K562 (cell line): Measurements from ENCODE around the gene RTL5. TPM values are rescaled to one million over a fixed set of nuclear protein-coding genes. Genes with fewer than 3 reads are reported as not detected.

Experiments
- ATAC-seq: fragments of 200-7000 bp; cut with Tn5 transposase; 3 replicates; pipeline ENCODE4 v1.9.1; 2020; ENCODE audit warnings: moderate library complexity
- BruUV-seq: library from RNA; stranded (reverse); fragments of 400-500 nt; replicated peaks from 2 replicates; lab custom pipeline; 2021; lab: Mats Ljungman, UMichigan
- CTCF ChIA-PET: fragments of 300-600 bp; formaldehyde crosslinking; extraction: SDS; loops from one replicate; lab custom pipeline; 2021; ENCODE audit warnings: low intra/inter-chr PET ratio; lab: Yijun Ruan, JAX
- POLR2A ChIA-PET: fragments of 300-600, 350-650 bp; sonication (Branson Sonifier 250); formaldehyde crosslinking; extraction: SDS; loops from one replicate; lab custom pipeline; 2021; ENCODE audit warnings: antibody characterized with exemption, inconsistent platforms; lab: Yijun Ruan, JAX
- DNase-seq, 4 experiments: peaks; one replicate each; pipeline versions ENCODE4 v3.0.0 to v3.0.0-alpha.2; 2011 to 2018; ENCODE audit warnings: low spot score in 3 of 4, mixed read lengths in 3 of 4; ENCODE audit errors: extremely low read depth in 1 of 4
- FAIRE-seq: peaks from 2 replicates; lab custom pipeline; 2011; peaks lifted over from hg19 to GRCh38; lab: Jason Lieb, UNC
- H2AFZ ChIP-seq: 2 replicates; pipeline ENCODE4 v1.6.0; 2011; ENCODE audit warnings: low read depth, low read length, control low read depth, inconsistent platforms
- H3K27ac ChIP-seq: fragments of 200-600 bp; 3 replicates; pipeline ENCODE4 v1.8.0; 2011; ENCODE audit warnings: low read depth, mild to moderate bottlenecking, control low read depth, inconsistent platforms, low read length, moderate library complexity, mixed read lengths; ENCODE audit errors: extremely low read depth
- H3K27me3 ChIP-seq, 2 experiments: fragments of 300-600 bp in 1 of 2; 2 replicates in 1 of 2; 3 replicates in 1 of 2; pipeline versions ENCODE4 v1.6.0 to v1.8.0; 2011; ENCODE audit warnings: inconsistent platforms in 2 of 2, low read length in 2 of 2, mild to moderate bottlenecking in 1 of 2, mixed read lengths in 1 of 2, moderate library complexity in 1 of 2; ENCODE audit not compliant: control insufficient read depth in 2 of 2, insufficient read depth in 2 of 2
- H3K36me3 ChIP-seq: fragments of 300-600 bp; 3 replicates; pipeline ENCODE4 v1.8.0; 2011; ENCODE audit warnings: mild to moderate bottlenecking, low read length, inconsistent platforms; ENCODE audit not compliant: control insufficient read depth, insufficient read depth
- H3K4me1 ChIP-seq, 2 experiments: fragments of 200-600 bp in 1 of 2; replicated peaks in 1 of 2; 2 replicates in 1 of 2; 3 replicates in 1 of 2; pipeline versions ENCODE4 v1.5.1 to v1.8.0; 2011; ENCODE audit warnings: inconsistent platforms in 2 of 2, low read length in 2 of 2, mild to moderate bottlenecking in 1 of 2, mixed read lengths in 1 of 2, moderate library complexity in 1 of 2; ENCODE audit not compliant: control insufficient read depth in 2 of 2, insufficient read depth in 2 of 2
- H3K4me2 ChIP-seq: 2 replicates; pipeline ENCODE4 v1.6.1; 2011; ENCODE audit warnings: low read length, control low read depth, inconsistent platforms, mixed read lengths; ENCODE audit not compliant: insufficient read depth
- H3K4me3 ChIP-seq: fragments of 200-600 bp; sonication (generic), shearing (Covaris generic); 2 replicates; pipeline ENCODE4 v1.5.1; 2016; ENCODE audit warnings: control low read depth, inconsistent platforms
- H3K79me2 ChIP-seq: fragments of 200-600 bp; 3 replicates; pipeline ENCODE4 v1.8.0; 2011; ENCODE audit warnings: low read length, inconsistent platforms; ENCODE audit not compliant: control insufficient read depth, insufficient read depth
- H3K9ac ChIP-seq, 2 experiments: 2 replicates each; pipeline versions ENCODE4 v1.6.0 to v1.6.1; 2011; ENCODE audit warnings: low read depth in 2 of 2, low read length in 2 of 2, control low read depth in 1 of 2, inconsistent platforms in 1 of 2, mild to moderate bottlenecking in 1 of 2, mixed read lengths in 1 of 2; ENCODE audit not compliant: insufficient read depth in 1 of 2
- H3K9me1 ChIP-seq: one replicate; pipeline ENCODE4 v1.6.0; 2011; ENCODE audit warnings: inconsistent platforms, mild to moderate bottlenecking, low read length, moderate library complexity; ENCODE audit not compliant: control insufficient read depth, insufficient read depth
- H3K9me3 ChIP-seq: replicated peaks from 2 replicates; pipeline ENCODE4 v1.5.1; 2011; ENCODE audit warnings: low read depth, low read length, inconsistent platforms; ENCODE audit not compliant: control insufficient read depth, insufficient read depth
- H4K20me1 ChIP-seq: replicated peaks from 2 replicates; pipeline ENCODE4 v1.6.1; 2011; ENCODE audit warnings: low read length, inconsistent platforms, mixed read lengths; ENCODE audit not compliant: control insufficient read depth, insufficient read depth
- CEBPZ ChIP-seq: fragments of 150-350 bp; IDR thresholded peaks from 2 replicates; pipeline ENCODE4 v1.6.1; 2014; ENCODE audit warnings: low read depth, mild to moderate bottlenecking, low read length, borderline replicate concordance
- CXXC5 ChIP-seq: fragments of 250-450 bp; sonication (Bioruptor Pico); IDR thresholded peaks from 2 replicates; pipeline ENCODE4 v1.8.0; 2022; ENCODE audit warnings: inconsistent platforms, mild to moderate bottlenecking, moderate library complexity
- DACH1 ChIP-seq: fragments of 450-650 bp; IDR thresholded peaks from 2 replicates; pipeline ENCODE4 v1.6.1; 2018; ENCODE audit not compliant: partially characterized antibody
- JUN ChIP-seq, 2 experiments: sonication (generic) in 1 of 2; formaldehyde crosslinking in 1 of 2; IDR thresholded peaks; 2 replicates each; pipeline versions ENCODE4 v1.6.1 to v1.8.0; 2012 to 2022; ENCODE audit warnings: borderline replicate concordance in 2 of 2, mild to moderate bottlenecking in 2 of 2, improper control_type of control experiment in 1 of 2, low read depth in 1 of 2, low read length in 1 of 2, missing genetic modification reagents in 1 of 2
- KDM1A ChIP-seq, 2 experiments: fragments of 450-650 bp; IDR thresholded peaks; 2 replicates each; pipeline ENCODE4 v1.6.1; 2016; ENCODE audit warnings: mild to moderate bottlenecking in 2 of 2
- KDM2B ChIP-seq: fragments of 250-450 bp; sonication (Bioruptor Pico); IDR thresholded peaks from 2 replicates; pipeline ENCODE4 v1.8.0; 2021; ENCODE audit warnings: mild to moderate bottlenecking, moderate library complexity
- NELFE ChIP-seq: IDR thresholded peaks from 2 replicates; pipeline ENCODE4 v1.6.1; 2011; ENCODE audit warnings: mild to moderate bottlenecking; ENCODE audit not compliant: insufficient read depth, insufficient read length
- RFX1 ChIP-seq: fragments of 450-650 bp; IDR thresholded peaks from 2 replicates; pipeline ENCODE4 v1.6.1; 2016; ENCODE audit warnings: mild to moderate bottlenecking, moderate library complexity
- ZNF212 ChIP-seq: fragments of 450-650 bp; formaldehyde crosslinking; IDR thresholded peaks from 2 replicates; pipeline ENCODE4 v1.4.0; 2020; ENCODE audit warnings: mild to moderate bottlenecking
- WGBS: fragments of 100-300 bp; shearing (Covaris generic); methylation state at CpG from one replicate; pipeline ENCODE4 v1.1.6; 2016; ENCODE audit warnings: low coverage, mixed read lengths; ENCODE audit not compliant: insufficient coverage; ENCODE audit errors: missing lambda C conversion rate; 5-methylcytosine and 5-hydroxymethylcytosine counted together
- in situ Hi-C: fragments of 300-500 bp; cut with MboI; formaldehyde crosslinking; loops from 4 replicates; pipeline ENCODE4 v1.15.0; 2018; ENCODE audit warnings: inconsistent platforms, mixed read lengths
- intact Hi-C: fragments of 100-400 bp; cut with micrococcal nuclease; formaldehyde crosslinking; loops from 2 replicates; pipeline ENCODE4 v1.14.2; 2022
- polyA plus RNA-seq, 8 experiments: library from polyadenylated mRNA; depleted of rRNA in 4 of 8; stranded (reverse) in 5 of 8; unstranded in 3 of 8; fragments of >200 nt; fragmentation: Nextera tagmentation in 2 of 8; fragmentation: Illumina TruSeq in 1 of 8; extraction: Ambion mirVana in 2 of 8; extraction: Trizol in 1 of 8; gene quantifications; 2 replicates each; pipeline versions ENCODE4 v1.2.1 to v1.2.3, GENCODE V29; 2011 to 2014; ENCODE audit warnings: inconsistent platforms in 1 of 8, missing spikeins in 1 of 8
- total RNA-seq, 7 experiments: library from RNA; depleted of rRNA in 6 of 7; stranded (reverse); fragments of >200 nt in 6 of 7; fragmentation: Illumina TruSeq in 2 of 7; extraction: Trizol in 2 of 7; gene quantifications; 2 replicates each; pipeline versions ENCODE4 v1.2.1 to v1.2.3, GENCODE V29; 2011 to 2021; ENCODE audit warnings: low replicate concordance in 1 of 7

RTL5 gene
- total and polyA plus RNA-seq, 9 of the 15 experiments (the other 6 are each of a cell fraction or from before 2014, with no cell fraction given) = 0.03 TPM; not detected in 8

DNA sequence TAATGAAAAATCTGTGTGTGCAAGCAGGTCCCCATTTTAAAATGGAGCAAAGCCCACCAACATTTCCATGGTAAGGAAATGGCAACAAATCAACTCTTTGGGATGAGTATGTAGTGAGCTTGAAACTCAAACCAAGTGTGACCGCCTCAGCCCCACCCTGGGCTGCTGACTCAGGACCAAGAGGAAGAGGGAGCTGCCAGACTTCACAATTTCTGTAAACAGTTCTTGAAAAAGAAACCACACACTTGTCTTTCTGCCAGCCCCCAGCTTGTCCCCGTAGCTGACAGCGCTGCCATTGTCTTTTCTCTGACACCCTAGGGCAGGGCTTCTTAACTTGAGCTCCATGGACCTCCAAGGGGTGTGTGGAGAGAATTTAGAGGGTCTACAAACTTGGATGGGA lies 10.3 kb downstream of the RTL5 start:
- CTCF ChIA-PET = no interaction called here
- WGBS = 0% methylated on average over 2 of the region's 3 CpGs
- intact Hi-C loops (no loop called here), in situ Hi-C loops (no loop called here)
- TF ChIP-seq NELFE = no peak
- no peak for TF ChIP-seq JUN (IDR thresholded peaks at IDR 0.05; ENCODE audit: borderline replicate concordance, low read depth, low read length)
- no peak for TF ChIP-seq JUN (CRISPR knock-in tag; IDR thresholded peaks at IDR 0.05; ENCODE audit: borderline replicate concordance)
- TF ChIP-seq CXXC5 (CRISPR knock-in tag) = no peak
- TF ChIP-seq KDM1A (IDR thresholded peaks at IDR 0.05) = no peak
- TF ChIP-seq KDM2B (CRISPR knock-in tag) = no peak
- no peak for TF ChIP-seq CEBPZ
- TF ChIP-seq ZNF212 (CRISPR knock-in tag) = no peak
- TF ChIP-seq DACH1 = no peak
- TF ChIP-seq RFX1 = no peak
- Histone ChIP-seq H3K4me1 (no peaks in the 10 kb centered on the region), H3K9me1 (no peaks in the 10 kb centered on the region), H3K9ac (no peak overlapping the region), H3K4me2 (no peak overlapping the region), H4K20me1 (0 out of 2 replicates have a peak, but pooled peaks cover 3% of the 10 kb centered on the region), H2AFZ (peak overlapping the region; percentile 54; the same call in 1 of the 2 replicates), H3K27me3 (no peaks in the 10 kb centered on the region; a peak in 1 of 5 replicates), H3K36me3 (no peaks in the 10 kb centered on the region), H3K9me3 (no peaks in the 10 kb centered on the region), H3K79me2 (no peaks in the 10 kb centered on the region), H3K27ac (no peak overlapping the region), H3K4me3 (no peak overlapping the region)
- no peak for FAIRE-seq
- ATAC-seq = no peak
- no peak for DNase-seq
- no TSS peak for BruUV-seq
- POLR2A ChIA-PET = no interaction called here
